Stomach (tissue), 4 donors: ENCODE results near the gene EPG5.

Experiments
- CTCF ChIP-seq, 7 experiments: fragments of 450-650 bp in 4 of 7; fragments of 200-600 bp in 3 of 7; sonication (generic) in 3 of 7; IDR thresholded peaks; one replicate each; pipeline ENCODE4 v1.5.1; 2016 to 2019; ENCODE audit warnings: antibody characterized with exemption in 7 of 7, control low read depth in 2 of 7, mild to moderate bottlenecking in 1 of 7
- EP300 ChIP-seq: sonication (generic); formaldehyde crosslinking; IDR thresholded peaks from one replicate; pipeline ENCODE4 v1.6.1; 2017; ENCODE audit warnings: antibody characterized with exemption
- POLR2A ChIP-seq, 4 donors: fragments of 450-650 bp; IDR thresholded peaks; one replicate each; pipeline ENCODE4 v1.6.1; 2016; ENCODE audit warnings: antibody characterized with exemption in 4 of 4, control low read depth in 2 of 4, mild to moderate bottlenecking in 1 of 4, moderate library complexity in 1 of 4

DNA sequence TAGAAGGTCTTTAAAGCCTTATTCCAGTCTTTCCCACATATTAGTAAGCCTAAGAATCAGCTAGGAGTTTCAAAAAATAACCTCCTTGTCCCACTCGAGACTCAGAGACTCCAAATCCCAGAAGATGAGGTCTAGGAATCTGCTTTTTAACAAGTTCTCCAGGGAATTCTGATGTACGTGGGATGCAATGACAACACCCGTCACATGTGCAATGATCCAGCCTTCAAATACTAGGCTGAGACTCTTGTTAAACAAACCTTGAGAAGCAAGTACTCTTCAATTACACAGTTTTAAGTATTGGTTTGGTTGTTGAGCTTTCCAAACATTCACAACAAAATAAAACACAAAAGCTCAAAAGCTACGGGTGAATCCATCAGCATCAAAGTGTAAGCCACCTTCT lies 53.9 kb downstream of the EPG5 start:
- TF ChIP-seq CTCF (IDR thresholded peaks at IDR 0.05) (no peak), POLR2A (IDR thresholded peaks at IDR 0.05) (no peak), EP300 (no peak)
